Glutamatergic neuron (in vitro differentiated cells): ENCODE results near the gene ZG16. TPM values are rescaled to one million over a fixed set of nuclear protein-coding genes. Genes with fewer than 3 reads are reported as not detected.

Experiments
- DNase-seq: peaks from one replicate; pipeline ENCODE4 v3.0.0; 2022
- H3K27ac Mint-ChIP-seq: one replicate; pipeline ENCODE4 v1.8.0; 2020; ENCODE audit warnings: mild to moderate bottlenecking, mixed read lengths, inconsistent platforms; ENCODE audit not compliant: unreplicated experiment
- H3K27me3 Mint-ChIP-seq: one replicate; pipeline ENCODE4 v1.8.0; 2020; ENCODE audit warnings: mild to moderate bottlenecking, moderate library complexity, mixed read lengths, inconsistent platforms; ENCODE audit not compliant: unreplicated experiment
- H3K36me3 Mint-ChIP-seq: one replicate; pipeline ENCODE4 v1.8.0; 2020; ENCODE audit warnings: mild to moderate bottlenecking, mixed read lengths, inconsistent platforms; ENCODE audit not compliant: unreplicated experiment
- H3K4me1 Mint-ChIP-seq: one replicate; pipeline ENCODE4 v1.8.0; 2020; ENCODE audit warnings: mild to moderate bottlenecking, low read depth, mixed read lengths, inconsistent platforms; ENCODE audit not compliant: unreplicated experiment
- H3K4me3 Mint-ChIP-seq: one replicate; pipeline ENCODE4 v1.8.0; 2020; ENCODE audit warnings: mild to moderate bottlenecking, mixed read lengths, inconsistent platforms; ENCODE audit not compliant: unreplicated experiment
- H3K9me3 Mint-ChIP-seq: one replicate; pipeline ENCODE4 v1.8.0; 2020; ENCODE audit warnings: mild to moderate bottlenecking, moderate library complexity, mixed read lengths, inconsistent platforms; ENCODE audit not compliant: unreplicated experiment
- CTCF ChIP-seq: fragments of 200-600 bp; sonication (generic); IDR thresholded peaks from one replicate; pipeline ENCODE4 v1.5.0; 2021; ENCODE audit not compliant: partially characterized antibody, unreplicated experiment
- total RNA-seq: library from RNA; stranded (reverse); fragmentation: NEBNext Ultra II Directional; extraction: Animal tissue kit (Norgen Biotek cat#: 25700); gene quantifications from one replicate; pipeline ENCODE4 v1.2.1, GENCODE V29; 2021; ENCODE audit not compliant: unreplicated experiment

Gene ZG16
- total RNA-seq, 1 donor from 2014 or later = not detected

- Mint-ChIP-seq H3K36me3 (no peaks in the 10 kb centered on the region), H3K27me3 (peaks cover 4% of the 10 kb centered on the region), H3K4me1 (no peaks in the 10 kb centered on the region), H3K9me3 (no peaks in the 10 kb centered on the region), H3K27ac (no peak overlapping the region), H3K4me3 (no peak overlapping the region)
- DNase-seq = no peak
- TF ChIP-seq CTCF = no peak
These were observed 14.7 kb upstream of the ZG16 start for GRCh38 chr16:29763326-29763725.

DNA sequence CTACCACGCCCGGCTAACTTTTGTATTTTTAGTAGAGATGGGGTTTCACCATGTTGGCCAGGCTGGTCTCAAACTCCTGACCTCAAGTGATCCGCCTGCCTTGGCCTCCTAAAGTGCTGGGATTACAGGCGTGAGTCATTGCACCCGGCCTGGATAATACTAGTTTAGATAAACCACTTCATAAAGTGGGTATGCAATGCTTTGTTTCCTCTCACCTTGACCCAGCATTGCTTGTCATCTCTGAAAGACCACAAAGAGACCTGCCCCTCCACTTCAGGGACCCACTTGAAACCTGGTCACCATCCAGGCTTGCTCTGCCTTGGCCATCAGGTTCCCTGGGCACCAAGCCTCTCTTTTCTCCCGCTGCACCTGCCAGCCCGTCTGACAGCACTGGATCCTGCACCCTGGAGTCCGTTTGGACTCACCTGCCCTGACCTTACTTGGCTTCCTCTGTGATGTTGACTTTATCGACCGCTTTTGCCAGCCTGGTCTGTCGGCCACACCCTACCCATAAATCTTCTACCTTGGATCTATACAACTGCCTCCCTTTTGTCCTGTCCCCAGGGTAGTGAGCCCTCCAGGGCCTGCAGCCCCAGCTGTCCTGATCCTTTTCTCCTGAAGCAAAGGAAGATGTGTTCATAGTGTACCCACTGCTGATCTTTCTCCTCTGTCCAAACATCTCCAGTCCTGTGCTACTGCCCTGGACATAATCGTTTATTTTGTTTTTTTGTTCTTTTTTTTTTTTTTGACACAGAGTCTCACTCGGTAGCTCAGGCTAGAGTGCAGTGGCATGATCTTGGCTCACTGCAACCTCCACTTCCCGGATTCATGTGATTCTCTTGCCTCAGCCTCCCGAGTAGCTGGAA is 12.7 kb upstream of the ZG16 start:
- H3K27me3 Mint-ChIP-seq = peaks cover 2% of the 10 kb centered on the region
- no peak for DNase-seq
- H3K27ac Mint-ChIP-seq = no peak overlapping the region
- H3K9me3 Mint-ChIP-seq = no peaks in the 10 kb centered on the region
- no peaks in the 10 kb centered on the region for H3K36me3 Mint-ChIP-seq
- no peak overlapping the region for H3K4me3 Mint-ChIP-seq
- H3K4me1 Mint-ChIP-seq = no peaks in the 10 kb centered on the region
- TF ChIP-seq CTCF = no peak

- DNase-seq = no peak
- Mint-ChIP-seq H3K9me3 (no peaks in the 10 kb centered on the region), H3K27ac (no peak overlapping the region), H3K36me3 (no peaks in the 10 kb centered on the region), H3K4me1 (no peaks in the 10 kb centered on the region), H3K27me3 (peaks cover 2% of the 10 kb centered on the region), H3K4me3 (no peak overlapping the region)
- no peak for TF ChIP-seq CTCF
These were observed 11.5 kb upstream of the ZG16 start for GRCh38 chr16:29766571-29766970.

DNA sequence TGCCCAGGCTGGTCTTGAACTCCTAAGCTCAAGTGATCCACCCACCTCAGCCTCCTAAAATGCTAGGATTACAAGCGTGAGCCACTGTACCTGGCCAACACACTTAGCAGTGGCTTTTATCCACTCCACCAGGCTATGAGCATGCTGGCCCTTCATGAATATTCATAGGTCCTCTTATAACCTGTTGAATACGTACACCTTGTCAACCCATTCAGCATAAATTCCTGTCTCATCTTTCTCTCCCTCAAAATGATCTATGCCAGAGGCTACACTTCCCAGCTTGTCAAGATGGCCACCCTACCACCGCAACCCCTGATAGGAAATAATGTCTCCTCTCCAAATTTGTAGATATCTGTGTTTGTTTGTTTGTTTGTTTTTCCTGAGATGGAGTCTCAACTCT is 11.0 kb upstream of the ZG16 start:
- Mint-ChIP-seq H3K4me3 (no peak overlapping the region), H3K4me1 (no peaks in the 10 kb centered on the region), H3K9me3 (no peaks in the 10 kb centered on the region), H3K27ac (no peak overlapping the region), H3K36me3 (no peaks in the 10 kb centered on the region), H3K27me3 (peaks cover 2% of the 10 kb centered on the region)
- no peak for DNase-seq
- TF ChIP-seq CTCF = no peak

- peaks cover 6% of the 10 kb centered on the region for H3K9me3 Mint-ChIP-seq
- H3K27me3 Mint-ChIP-seq = no peaks in the 10 kb centered on the region
- no peak for DNase-seq
- TF ChIP-seq CTCF = no peak
- no peak overlapping the region for H3K4me3 Mint-ChIP-seq
- no peaks in the 10 kb centered on the region for H3K4me1 Mint-ChIP-seq
- no peak overlapping the region for H3K27ac Mint-ChIP-seq
- no peaks in the 10 kb centered on the region for H3K36me3 Mint-ChIP-seq
These were observed 8.5 kb upstream of the ZG16 start for GRCh38 chr16:29769507-29769906.
